Fibroblast of the aortic adventitia (primary cell): Measurements from ENCODE around the gene CD37. TPM values are rescaled to one million over a fixed set of nuclear protein-coding genes. Genes with fewer than 3 reads are reported as not detected.
A peak's percentile ranks its signal among the peaks of the same experiment; 100 is the strongest.

Experiments used
- DNase-seq: peaks from one replicate; pipeline ENCODE4 v3.0.0-alpha.2; 2010; ENCODE audit warnings: low read depth
- H3K4me3 ChIP-seq: 2 replicates; pipeline ENCODE4 v1.5.1; 2011; ENCODE audit warnings: low read depth, mild to moderate bottlenecking, control low read depth, low read length, moderate library complexity
- total RNA-seq: library from RNA; depleted of rRNA; stranded (reverse); fragments of >200 nt; gene quantifications from 2 replicates; pipeline ENCODE4 v1.2.3, GENCODE V29; 2012; ENCODE audit warnings: low replicate concordance
- TF ChIP-seq, protein P1 (sequence below): IDR thresholded peaks from 2 replicates; pipeline ENCODE4 v1.5.1; 2011; ENCODE audit warnings: mild to moderate bottlenecking, low read length, control low read depth, inconsistent platforms; ENCODE audit not compliant: insufficient read depth

Gene CD37
- total RNA-seq, 1 donor = not detected

DNA sequence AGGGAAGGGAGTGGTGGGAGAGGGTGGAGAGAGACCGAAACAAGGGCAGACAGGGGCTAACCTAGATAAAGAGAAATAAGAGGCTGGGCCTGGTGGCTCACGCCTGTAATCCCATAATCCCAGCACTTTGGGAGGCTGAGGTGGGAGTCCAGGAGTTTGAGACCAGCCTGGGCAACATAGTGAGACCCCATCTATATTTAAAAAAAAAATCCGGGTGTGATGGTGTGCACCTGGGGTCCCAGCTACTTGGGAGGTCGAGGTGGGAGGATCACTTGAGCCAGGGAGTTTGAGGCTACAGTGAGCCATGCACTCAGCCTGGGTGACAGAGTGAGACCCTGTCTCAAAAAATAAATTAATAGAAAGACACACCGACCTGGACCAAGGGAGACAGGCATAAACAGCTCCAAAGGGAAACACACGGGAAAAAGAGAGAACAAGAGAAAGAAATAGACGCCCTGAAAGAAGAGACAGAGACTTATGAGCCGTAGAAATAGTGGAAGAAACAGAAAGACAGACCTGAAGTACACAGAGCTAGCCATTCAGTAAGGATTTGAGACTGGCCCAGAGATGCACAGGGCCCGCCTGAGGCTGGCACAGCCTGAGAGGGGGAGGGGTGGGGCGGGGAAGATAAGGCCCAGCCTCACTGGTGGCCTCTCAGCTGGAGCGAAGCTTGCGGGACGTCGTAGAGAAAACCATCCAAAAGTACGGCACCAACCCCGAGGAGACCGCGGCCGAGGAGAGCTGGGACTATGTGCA lies 2.2 kb downstream of the CD37 start:
- TF ChIP-seq, protein P1, sequence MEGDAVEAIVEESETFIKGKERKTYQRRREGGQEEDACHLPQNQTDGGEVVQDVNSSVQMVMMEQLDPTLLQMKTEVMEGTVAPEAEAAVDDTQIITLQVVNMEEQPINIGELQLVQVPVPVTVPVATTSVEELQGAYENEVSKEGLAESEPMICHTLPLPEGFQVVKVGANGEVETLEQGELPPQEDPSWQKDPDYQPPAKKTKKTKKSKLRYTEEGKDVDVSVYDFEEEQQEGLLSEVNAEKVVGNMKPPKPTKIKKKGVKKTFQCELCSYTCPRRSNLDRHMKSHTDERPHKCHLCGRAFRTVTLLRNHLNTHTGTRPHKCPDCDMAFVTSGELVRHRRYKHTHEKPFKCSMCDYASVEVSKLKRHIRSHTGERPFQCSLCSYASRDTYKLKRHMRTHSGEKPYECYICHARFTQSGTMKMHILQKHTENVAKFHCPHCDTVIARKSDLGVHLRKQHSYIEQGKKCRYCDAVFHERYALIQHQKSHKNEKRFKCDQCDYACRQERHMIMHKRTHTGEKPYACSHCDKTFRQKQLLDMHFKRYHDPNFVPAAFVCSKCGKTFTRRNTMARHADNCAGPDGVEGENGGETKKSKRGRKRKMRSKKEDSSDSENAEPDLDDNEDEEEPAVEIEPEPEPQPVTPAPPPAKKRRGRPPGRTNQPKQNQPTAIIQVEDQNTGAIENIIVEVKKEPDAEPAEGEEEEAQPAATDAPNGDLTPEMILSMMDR = no peak
- no peak for DNase-seq
- no peak overlapping the region for H3K4me3 ChIP-seq

DNA sequence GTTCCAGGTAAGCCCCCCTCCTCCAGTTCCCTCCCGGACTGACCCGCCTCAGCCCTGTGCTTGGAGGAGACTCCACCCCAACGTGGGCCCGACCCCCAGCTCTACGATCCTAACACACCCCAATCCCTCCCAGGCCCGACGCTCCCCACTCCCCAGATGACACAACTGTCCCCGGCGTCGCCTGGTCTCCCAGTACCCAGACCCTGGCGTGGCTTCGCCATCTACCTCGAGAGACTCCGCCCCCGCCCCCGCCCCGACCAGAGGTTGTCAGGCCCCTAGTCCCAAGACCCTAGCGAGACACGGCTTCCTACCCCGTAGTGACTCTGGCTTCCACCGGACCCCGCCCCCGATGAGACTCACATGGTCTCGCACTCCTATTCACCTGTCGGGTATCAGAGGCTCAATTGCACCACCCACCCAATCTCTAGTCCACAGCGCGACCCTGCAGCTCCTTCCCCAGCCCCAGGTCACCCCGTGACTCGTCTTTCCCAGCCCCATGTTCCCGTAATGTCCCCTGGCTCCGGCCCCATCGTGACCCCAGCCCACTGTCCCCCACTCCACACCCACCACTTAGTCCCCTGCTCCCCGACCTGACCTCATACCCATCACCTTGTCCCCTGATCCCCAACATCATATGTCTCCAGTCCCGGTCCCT lies 2.9 kb downstream of the CD37 start:
- no peak for DNase-seq
- H3K4me3 ChIP-seq = no peak overlapping the region
- TF ChIP-seq, protein P1 = no peak

DNA sequence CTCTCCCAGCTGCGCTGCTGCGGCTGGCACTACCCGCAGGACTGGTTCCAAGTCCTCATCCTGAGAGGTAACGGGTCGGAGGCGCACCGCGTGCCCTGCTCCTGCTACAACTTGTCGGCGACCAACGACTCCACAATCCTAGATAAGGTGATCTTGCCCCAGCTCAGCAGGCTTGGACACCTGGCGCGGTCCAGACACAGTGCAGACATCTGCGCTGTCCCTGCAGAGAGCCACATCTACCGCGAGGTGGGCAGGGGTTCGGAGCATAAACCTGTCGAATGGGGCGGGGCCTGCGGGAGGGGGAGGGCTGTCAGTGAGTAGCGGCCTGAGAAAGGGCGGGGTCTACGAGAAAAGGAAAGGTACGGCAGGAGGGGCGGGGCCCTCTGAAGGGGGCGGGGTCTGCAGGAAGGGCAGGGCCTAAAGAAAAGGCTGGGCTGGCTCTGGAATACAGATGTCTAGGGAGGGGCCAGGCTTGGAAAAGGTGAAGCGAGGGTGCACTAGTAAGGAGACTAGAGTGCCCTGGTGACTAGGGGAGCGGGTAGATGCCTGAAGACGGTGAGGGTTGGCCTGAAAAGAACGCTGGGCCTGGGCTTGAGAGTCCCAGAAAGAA lies 3.6 kb downstream of the CD37 start:
- no peak for DNase-seq
- TF ChIP-seq, protein P1 = no peak
- peak overlapping the region; percentile 17 for H3K4me3 ChIP-seq

DNA sequence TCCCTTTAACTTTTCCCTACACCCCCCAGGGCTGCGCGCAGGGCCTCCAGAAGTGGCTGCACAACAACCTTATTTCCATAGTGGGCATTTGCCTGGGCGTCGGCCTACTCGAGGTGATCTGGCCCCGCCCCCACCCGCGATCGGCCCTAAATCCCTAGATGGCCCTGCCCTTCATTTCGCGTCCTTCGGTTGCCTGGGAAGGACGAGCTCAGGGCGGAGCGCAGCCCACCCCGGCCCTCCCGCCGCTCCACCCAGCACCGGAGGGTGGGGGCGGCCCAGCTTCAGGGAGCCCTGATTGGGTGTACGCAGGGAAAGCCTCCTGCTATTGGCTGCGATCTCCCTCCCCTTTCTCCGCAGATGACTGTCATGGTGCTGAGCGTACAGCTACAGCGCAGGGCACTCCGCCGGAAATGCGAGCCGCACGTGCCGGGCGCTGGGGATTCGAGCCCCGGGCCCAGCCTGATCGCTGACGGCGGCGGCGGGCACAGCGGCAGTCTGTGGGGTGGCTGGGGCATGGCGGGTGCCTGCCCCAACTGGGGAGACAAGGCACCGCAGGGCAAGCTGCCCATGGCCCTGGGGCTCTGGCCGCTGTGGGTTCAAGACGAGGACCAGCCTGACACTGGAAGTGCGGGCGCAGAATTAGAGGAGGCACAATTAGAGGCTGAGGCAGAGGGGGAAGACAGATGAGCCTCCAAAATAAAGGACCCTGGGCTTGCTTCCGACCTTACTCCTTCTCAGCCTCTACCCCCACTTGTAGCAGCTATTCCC lies 4.3 kb downstream of the CD37 start:
- peak; percentile 74 for DNase-seq
- peak overlapping the region; percentile 25 for H3K4me3 ChIP-seq
- TF ChIP-seq, protein P1 = no peak

DNA sequence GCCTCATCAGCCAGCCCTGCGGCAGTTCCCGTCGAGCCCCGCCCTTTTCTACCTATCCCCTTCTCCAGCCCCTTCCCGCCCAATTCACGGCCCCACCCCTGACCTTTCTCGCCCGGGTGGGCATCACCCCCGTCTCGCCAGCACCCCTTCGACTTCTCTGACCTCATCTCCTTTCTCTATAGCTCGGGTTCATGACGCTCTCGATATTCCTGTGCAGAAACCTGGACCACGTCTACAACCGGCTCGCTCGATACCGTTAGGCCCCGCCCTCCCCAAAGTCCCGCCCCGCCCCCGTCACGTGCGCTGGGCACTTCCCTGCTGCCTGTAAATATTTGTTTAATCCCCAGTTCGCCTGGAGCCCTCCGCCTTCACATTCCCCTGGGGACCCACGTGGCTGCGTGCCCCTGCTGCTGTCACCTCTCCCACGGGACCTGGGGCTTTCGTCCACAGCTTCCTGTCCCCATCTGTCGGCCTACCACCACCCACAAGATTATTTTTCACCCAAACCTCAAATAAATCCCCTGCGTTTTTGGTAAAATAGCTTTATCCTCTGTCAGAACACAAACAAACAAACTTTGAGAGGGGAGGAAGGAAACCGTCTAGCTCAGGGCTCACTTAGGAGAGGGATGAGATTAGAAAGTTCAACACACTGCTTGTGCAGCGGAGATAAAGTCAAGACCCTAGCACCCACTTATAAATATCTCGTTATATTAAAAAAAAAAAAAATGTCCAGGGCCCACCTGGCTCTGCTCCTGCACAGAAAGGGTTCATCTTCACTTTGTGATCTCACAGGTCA lies 5.1 kb downstream of the CD37 start:
- H3K4me3 ChIP-seq = no peak overlapping the region
- DNase-seq = no peak
- TF ChIP-seq, protein P1 = no peak
